ENCODE data around the gene MISP3. TPM values are rescaled to one million over a fixed set of nuclear protein-coding genes. Genes with fewer than 3 reads are reported as not detected.

MISP3 gene
- total RNA-seq, 3 donors from 2014 or later = 13.6 to 34.2 (median 32.9) TPM

GRCh38 chr19:14061081-14061749 lies 11.4 kb upstream of the MISP3 start:
- TF ChIP-seq CTCF (IDR thresholded peaks at IDR 0.05) = no peak
- Histone ChIP-seq H3K4me1 (ENCODE audit: low read depth) (peaks cover 11% of the 10 kb centered on the region), H3K36me3 (ENCODE audit: low read depth) (no peaks in the 10 kb centered on the region), H3K9me3 (no peaks in the 10 kb centered on the region), H3K4me3 (no peak overlapping the region)
- intact Hi-C loops (cut with DNase I, micrococcal nuclease) = no loop called here
- peak; percentile 34 for ATAC-seq
- no peak for DNase-seq

- H3K9me3 ChIP-seq = no peaks in the 10 kb centered on the region
- DNase-seq (peak in 1 of 3 donors; percentile 57), ATAC-seq (peak; percentile 47)
- TF ChIP-seq CTCF (IDR thresholded peaks at IDR 0.05) = no peak
- H3K4me1 ChIP-seq (ENCODE audit: low read depth) = peaks cover 11% of the 10 kb centered on the region
- H3K4me3 ChIP-seq = no peak within 1 kb of the TSS
- H3K36me3 ChIP-seq (ENCODE audit: low read depth) = no peaks in the 10 kb centered on the region
- intact Hi-C loops (cut with DNase I, micrococcal nuclease) = no loop called here
Measured at GRCh38 chr19:14061751-14062557, 10.6 kb upstream of the MISP3 start, which contains the start of gene PALM3. Gene PALM3, minus strand, starts transcription at chr19:14062076. Its CDS starts 96 bp downstream, at chr19:14061980.

- DNase-seq = no peak
- intact Hi-C loops (cut with DNase I, micrococcal nuclease) = no loop called here
Measured at GRCh38 chr19:14062558-14062855, 10.1 kb upstream of the MISP3 start.

GRCh38 chr19:14063105-14063504 lies 9.5 kb upstream of the MISP3 start:
- DNase-seq (no peak), ATAC-seq (no peak)
- no peak for TF ChIP-seq CTCF (IDR thresholded peaks at IDR 0.05)
- Histone ChIP-seq H3K36me3 (ENCODE audit: low read depth) (no peaks in the 10 kb centered on the region), H3K4me3 (no peak overlapping the region), H3K4me1 (ENCODE audit: low read depth) (peaks cover 6% of the 10 kb centered on the region), H3K9me3 (no peaks in the 10 kb centered on the region)
- intact Hi-C loops (cut with DNase I, micrococcal nuclease) = no loop called here

More at GRCh38 chr19:14062558-14062855, 10.1 kb upstream of the MISP3 start:
- ATAC-seq = no peak
- Histone ChIP-seq H3K36me3 (ENCODE audit: low read depth) (no peaks in the 10 kb centered on the region), H3K4me1 (ENCODE audit: low read depth) (peaks cover 11% of the 10 kb centered on the region), H3K9me3 (no peaks in the 10 kb centered on the region), H3K4me3 (no peak overlapping the region)
- no peak for TF ChIP-seq CTCF (IDR thresholded peaks at IDR 0.05)

GRCh38 chr19:14066134-14066533 lies 6.5 kb upstream of the MISP3 start:
- Histone ChIP-seq H3K9me3 (no peaks in the 10 kb centered on the region), H3K4me3 (no peak overlapping the region), H3K4me1 (ENCODE audit: low read depth) (peaks cover 6% of the 10 kb centered on the region), H3K36me3 (ENCODE audit: low read depth) (no peaks in the 10 kb centered on the region)
- ATAC-seq (no peak), DNase-seq (no peak)
- intact Hi-C loops (cut with DNase I, micrococcal nuclease) = no loop called here
- no peak for TF ChIP-seq CTCF (IDR thresholded peaks at IDR 0.05)

Data from mucosa of descending colon (tissue), 3 donors.